Measurements from ENCODE around the gene NHSL2. TPM values are rescaled to one million over a fixed set of nuclear protein-coding genes. Genes with fewer than 3 reads are reported as not detected.

The NHSL2 gene
- total RNA-seq, 2 donors from 2014 or later, result 5.5 to 9.3 TPM

DNA sequence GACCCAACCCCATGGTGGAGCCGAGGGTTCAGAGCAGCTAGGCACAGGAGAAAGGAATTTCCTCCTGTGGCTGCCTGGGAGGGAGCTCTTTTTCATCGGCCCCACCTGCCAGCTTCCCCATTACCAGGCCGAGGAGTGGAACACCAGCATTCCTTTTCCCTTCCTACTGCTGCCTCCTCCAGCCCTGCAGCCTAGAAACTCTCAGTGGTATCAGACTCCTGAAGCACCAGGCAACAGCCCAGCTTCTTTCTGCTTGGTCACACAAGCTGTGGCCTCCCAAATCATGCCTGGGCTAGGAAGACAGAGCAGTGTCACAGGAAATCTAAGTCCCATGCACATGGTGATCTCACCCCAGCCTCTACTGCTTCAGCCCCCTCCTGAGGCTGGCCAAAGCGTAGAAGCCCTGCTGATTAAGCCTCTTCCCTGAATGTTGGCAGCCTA is 191.0 kb downstream of the NHSL2 start:
- H3K4me3 ChIP-seq, result no peak overlapping the region
- H3K9me3 ChIP-seq, result no peaks in the 10 kb centered on the region
- DNase-seq (ENCODE audit: low spot score), result no peak
- no peak overlapping the region for H3K27ac ChIP-seq
- no peak for TF ChIP-seq CTCF (IDR thresholded peaks at IDR 0.05)
- H3K4me1 ChIP-seq, result no peaks in the 10 kb centered on the region
- H3K36me3 ChIP-seq, result no peaks in the 10 kb centered on the region
- no peaks in the 10 kb centered on the region for H3K27me3 ChIP-seq

DNA sequence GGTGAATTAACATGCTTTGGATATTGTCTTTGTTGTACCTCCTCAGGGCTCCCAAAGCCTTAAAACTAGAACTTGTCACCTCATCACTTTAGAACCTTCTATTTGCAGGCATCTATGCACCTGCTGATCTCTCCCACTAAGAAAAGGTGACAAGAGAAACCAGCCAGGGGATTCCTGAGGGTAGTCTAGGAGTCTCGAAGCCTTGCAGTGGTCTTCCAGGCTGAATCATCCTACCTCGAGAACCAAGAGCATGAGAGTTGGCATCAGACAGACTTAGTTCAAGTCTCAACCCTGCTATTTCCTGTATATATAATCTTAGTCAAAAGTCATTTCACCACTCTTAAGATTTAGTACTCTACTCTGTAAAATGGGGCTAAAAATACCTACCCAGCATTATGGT is 191.5 kb downstream of the NHSL2 start:
- Histone ChIP-seq H3K9me3 (no peaks in the 10 kb centered on the region), H3K4me3 (no peak overlapping the region), H3K36me3 (no peaks in the 10 kb centered on the region), H3K27ac (no peak overlapping the region), H3K27me3 (no peaks in the 10 kb centered on the region), H3K4me1 (no peaks in the 10 kb centered on the region)
- no peak for DNase-seq (ENCODE audit: low spot score)
- no peak for TF ChIP-seq CTCF (IDR thresholded peaks at IDR 0.05)

DNA sequence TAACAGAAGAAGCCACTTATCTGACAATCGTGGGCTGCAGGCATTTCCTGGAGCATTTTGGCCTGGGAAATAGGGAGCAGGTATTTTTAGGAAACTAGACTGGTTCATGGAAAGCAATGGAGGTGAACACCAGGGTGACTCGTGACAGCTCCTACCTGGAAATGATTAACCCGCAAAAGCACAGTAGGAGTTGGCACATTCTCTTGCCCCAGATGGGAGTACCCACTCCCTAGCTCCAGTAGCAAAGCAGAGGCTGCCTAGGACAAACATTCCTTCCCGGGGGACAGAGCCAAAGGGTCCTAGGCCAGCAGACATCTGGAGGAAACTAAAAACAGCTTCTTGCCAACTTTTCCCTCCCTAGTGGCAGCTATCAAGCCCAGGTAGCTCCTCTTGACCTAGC is 192.1 kb downstream of the NHSL2 start:
- no peaks in the 10 kb centered on the region for H3K27me3 ChIP-seq
- DNase-seq (ENCODE audit: low spot score), result no peak

GRCh38 chrX:72105436-72105835 is 194.8 kb downstream of the NHSL2 start:
- DNase-seq (ENCODE audit: low spot score), result no peak
- Histone ChIP-seq H3K36me3 (no peaks in the 10 kb centered on the region), H3K27ac (no peak overlapping the region), H3K9me3 (no peaks in the 10 kb centered on the region), H3K4me1 (no peaks in the 10 kb centered on the region), H3K4me3 (no peak overlapping the region), H3K27me3 (no peaks in the 10 kb centered on the region)
- no peak for TF ChIP-seq CTCF (IDR thresholded peaks at IDR 0.05)

More for the DNA sequence above, 192.1 kb downstream of the NHSL2 start:
- TF ChIP-seq CTCF (IDR thresholded peaks at IDR 0.05), result no peak
- H3K36me3 ChIP-seq, result no peaks in the 10 kb centered on the region
- H3K27ac ChIP-seq, result no peak overlapping the region
- H3K4me1 ChIP-seq, result no peaks in the 10 kb centered on the region
- no peak overlapping the region for H3K4me3 ChIP-seq
- H3K9me3 ChIP-seq, result no peaks in the 10 kb centered on the region

- Histone ChIP-seq H3K27me3 (no peaks in the 10 kb centered on the region), H3K27ac (no peak overlapping the region)
- TF ChIP-seq CTCF (IDR thresholded peaks at IDR 0.05), result no peak
These were observed 196.7 kb downstream of the NHSL2 start for GRCh38 chrX:72107320-72107719.

DNA sequence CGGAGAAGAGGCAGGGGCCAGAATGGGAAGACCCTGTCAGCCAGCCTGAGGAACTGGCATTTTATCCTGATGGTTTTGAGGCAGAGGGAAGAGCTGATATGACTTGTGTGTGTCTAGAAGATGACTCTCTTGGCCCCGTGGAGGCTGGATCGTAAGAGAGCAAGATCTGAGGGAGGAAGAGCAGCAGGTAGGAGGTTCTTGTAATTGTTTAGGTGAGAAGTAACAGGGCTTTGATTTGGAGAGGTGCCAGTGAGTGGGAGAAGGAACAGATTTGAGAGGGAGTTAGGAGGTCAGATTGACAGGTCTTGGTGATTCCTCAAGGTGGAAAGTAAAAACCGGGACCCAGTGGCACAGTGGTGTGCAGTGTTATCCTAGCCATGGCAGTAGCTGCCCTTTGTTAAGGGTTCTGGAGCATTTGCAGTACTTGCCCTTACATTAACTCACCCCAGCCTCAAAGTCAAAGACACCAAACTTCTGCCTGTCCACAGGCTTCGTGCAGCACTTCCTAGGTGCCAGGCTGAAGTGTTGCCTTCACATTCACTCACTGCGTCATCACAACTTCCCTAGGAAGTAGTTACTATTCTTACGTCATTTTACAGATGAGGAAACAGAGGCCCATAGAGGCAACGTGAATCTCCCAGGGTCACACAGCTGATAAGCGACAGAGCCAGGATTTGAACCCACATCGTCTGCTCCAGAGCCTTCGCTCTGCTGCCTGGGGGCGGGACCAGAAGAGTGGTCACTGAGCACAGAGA is 197.4 kb downstream of the NHSL2 start:
- no peaks in the 10 kb centered on the region for H3K4me1 ChIP-seq
- no peak overlapping the region for H3K27ac ChIP-seq
- H3K36me3 ChIP-seq, result no peaks in the 10 kb centered on the region
- DNase-seq (ENCODE audit: low spot score), result no peak
- no peaks in the 10 kb centered on the region for H3K9me3 ChIP-seq
- no peaks in the 10 kb centered on the region for H3K27me3 ChIP-seq
- TF ChIP-seq CTCF (IDR thresholded peaks at IDR 0.05), result no peak
- H3K4me3 ChIP-seq, result no peak overlapping the region

More at GRCh38 chrX:72107320-72107719, 196.7 kb downstream of the NHSL2 start:
- Histone ChIP-seq H3K4me3 (no peak overlapping the region), H3K4me1 (no peaks in the 10 kb centered on the region), H3K36me3 (no peaks in the 10 kb centered on the region), H3K9me3 (no peaks in the 10 kb centered on the region)
- no peak for DNase-seq (ENCODE audit: low spot score)
